GM19455 (cell line): ENCODE data around the gene ZNF148.

ENCODE experiments used
- ATAC-seq: cut with Tn5 transposase; IDR thresholded peaks from one replicate; pipeline ENCODE4 v1.9.1; 2021; ENCODE audit not compliant: unreplicated experiment

ZNF148 gene

GRCh38 chr3:125289429-125289981 lies 85.6 kb downstream of the ZNF148 start:
- no peak for ATAC-seq

DNA sequence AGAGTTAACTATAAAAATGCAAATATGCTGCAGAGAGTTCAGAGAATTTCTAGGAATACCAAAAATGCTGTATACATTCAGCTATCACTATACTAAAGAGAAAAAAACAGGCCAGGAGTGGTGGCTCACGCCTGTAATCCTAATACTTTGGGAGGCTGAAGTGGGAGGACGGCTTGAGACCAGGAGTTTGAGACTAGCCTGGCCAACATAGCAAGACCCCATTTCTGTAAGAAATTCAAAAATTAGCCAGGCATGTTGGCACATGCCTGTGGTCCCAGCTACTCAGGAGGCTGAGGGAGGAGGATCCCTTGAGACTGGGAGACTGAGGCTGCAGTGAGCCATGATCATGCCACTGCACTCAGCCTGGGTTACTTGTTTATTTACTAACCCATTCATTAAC lies 87.9 kb downstream of the ZNF148 start:
- no peak for ATAC-seq

GRCh38 chr3:125281381-125281780 lies 93.7 kb downstream of the ZNF148 start:
- ATAC-seq, result no peak

DNA sequence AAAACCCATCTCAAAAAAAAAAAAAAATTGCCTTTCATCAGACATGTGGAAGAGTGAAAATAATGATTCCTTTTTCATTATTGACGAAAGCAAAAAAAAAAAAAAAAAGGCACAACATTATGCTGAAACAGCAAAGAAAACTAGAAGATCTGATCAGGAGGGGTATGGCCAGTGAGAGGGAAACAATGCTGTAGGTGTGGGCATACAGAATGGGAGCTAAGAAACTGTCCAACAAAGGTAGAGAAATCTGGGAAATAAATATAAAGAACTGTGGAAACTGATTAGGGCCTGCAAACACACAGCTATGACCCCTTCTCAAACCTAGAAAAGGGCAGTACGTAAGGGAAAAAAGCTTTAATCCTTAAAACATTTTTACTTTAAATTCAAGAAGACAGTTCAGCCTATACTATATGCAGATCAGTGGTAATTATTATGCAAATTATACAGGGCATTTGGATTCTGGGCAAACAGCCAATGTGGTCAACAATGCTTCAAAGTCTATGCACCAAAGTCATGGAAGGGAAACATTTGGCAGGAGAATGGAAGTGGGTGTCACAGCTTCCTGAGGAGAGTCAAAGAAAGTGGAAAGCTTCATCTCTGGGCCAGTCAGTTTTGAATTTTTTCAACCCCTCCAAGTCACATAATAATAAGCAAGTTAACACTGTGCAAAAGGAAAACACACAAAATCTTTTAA lies 94.3 kb downstream of the ZNF148 start:
- no peak for ATAC-seq

DNA sequence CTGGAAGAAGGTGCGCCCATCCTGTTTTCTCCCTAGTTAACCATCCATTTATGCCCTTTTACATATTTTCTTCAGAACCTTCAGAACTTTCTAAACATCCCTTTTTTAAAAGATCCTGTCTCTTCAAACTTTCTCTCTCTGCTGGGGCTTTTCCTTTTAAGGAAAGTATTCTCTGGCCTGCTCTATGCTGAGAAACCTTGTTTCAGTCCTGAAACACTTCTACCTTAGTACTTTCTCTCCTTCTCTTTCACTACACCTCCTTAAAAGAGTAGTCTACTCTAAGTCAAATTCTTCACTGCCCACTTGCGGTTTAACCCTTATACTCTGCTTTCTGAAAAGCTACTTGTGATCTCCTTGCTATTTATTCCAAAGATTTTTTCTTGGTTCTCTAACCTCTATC lies 97.0 kb downstream of the ZNF148 start:
- ATAC-seq, result no peak

GRCh38 chr3:125271127-125271526 lies 104.0 kb downstream of the ZNF148 start:
- ATAC-seq, result no peak

DNA sequence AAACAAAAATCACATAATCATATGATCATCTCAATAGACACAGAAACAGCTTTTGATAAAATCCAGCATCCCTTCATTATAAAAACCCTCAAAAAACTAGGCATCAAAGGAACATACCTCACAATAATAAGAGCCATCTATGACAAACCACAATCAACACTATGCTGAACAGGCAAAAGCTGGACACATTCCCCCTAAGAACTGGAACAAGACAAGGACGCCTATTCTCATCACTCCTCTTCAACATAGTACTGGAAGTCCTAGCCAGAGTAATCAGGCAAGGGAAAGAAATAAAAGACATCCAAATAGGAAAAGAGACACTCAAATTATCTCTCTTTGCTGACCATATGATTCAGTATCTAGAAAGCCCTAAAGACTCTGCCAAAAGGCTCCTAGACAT lies 107.7 kb downstream of the ZNF148 start:
- ATAC-seq, result no peak

- ATAC-seq, result no peak
Measured at GRCh38 chr3:125266971-125267370, 108.2 kb downstream of the ZNF148 start.

DNA sequence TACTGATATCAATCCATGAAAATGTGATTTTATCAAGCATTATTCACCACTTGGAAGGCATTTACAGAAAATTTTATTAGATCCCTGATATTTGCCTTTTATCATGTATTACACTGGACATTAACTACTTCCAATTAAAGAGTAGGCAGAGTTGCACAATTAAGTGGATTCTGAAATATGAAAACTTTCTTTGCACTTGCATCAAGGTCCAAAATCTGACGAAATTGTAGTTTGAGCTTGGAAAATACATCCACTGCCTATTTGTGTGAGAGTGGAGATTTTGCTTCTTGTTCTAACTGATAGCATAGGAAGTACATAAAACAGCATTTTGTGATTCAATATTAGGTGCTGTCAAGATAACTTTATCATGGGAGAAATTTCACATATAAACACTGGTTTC lies 113.0 kb downstream of the ZNF148 start:
- ATAC-seq, result no peak

DNA sequence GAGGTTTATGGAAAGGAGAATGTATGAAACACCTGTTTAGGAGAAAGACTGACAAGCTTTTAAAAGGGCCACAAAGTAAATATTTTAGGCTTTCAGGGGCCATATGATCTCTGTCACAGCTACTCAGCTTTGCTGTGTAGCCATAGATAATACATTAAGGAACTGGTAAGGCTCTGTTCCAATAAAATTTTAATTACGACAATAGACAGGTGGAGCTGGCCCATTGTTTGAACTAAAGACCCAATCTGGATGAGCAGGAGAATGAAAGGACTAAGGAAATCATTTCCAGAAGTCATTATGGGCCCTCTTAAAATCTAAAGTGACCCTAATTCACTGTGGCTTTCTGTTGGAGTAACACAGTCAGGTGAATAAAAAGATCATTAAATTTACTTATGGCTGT lies 114.1 kb downstream of the ZNF148 start:
- ATAC-seq, result no peak

DNA sequence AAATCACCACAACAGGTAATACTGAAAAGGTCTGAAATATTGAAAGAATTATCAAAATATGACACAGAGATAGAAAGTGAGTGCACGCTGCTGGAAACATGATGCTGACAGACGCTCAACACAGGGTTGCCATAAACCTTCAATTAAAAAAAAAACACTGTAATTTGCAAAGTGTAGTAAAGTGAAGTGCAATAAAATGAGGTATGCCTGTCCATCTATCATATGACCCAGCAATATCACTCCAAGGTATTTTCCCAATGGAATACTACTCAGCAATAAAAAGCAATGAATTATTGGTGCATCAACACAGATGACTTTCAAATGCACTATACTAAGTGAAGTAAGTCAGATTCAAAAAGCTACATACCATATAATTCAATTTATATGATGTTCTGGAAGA lies 115.0 kb downstream of the ZNF148 start:
- no peak for ATAC-seq

GRCh38 chr3:125257536-125257935 lies 117.6 kb downstream of the ZNF148 start:
- ATAC-seq, result no peak

GRCh38 chr3:125256675-125257074 lies 118.5 kb downstream of the ZNF148 start:
- ATAC-seq, result no peak

DNA sequence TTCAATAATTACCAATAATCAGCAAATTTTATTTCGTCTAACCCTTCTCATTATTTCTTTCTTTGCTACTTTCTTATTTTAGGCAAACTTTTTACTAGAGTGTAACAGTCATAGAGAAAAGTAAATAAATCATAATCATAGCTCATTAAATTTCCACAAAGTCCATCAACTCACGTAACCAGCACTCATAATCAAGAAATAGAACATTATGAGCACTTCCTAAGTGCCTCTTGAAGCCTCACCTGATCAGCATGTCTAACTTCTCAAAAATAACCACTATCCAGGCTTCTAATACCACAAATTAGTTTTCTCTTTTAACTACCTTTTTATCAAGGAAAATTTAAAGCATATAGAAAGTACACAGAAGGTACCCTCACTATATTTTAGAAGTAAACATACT lies 124.2 kb downstream of the ZNF148 start:
- no peak for ATAC-seq

- ATAC-seq, result no peak
Measured at GRCh38 chr3:125246237-125246636, 128.9 kb downstream of the ZNF148 start.

DNA sequence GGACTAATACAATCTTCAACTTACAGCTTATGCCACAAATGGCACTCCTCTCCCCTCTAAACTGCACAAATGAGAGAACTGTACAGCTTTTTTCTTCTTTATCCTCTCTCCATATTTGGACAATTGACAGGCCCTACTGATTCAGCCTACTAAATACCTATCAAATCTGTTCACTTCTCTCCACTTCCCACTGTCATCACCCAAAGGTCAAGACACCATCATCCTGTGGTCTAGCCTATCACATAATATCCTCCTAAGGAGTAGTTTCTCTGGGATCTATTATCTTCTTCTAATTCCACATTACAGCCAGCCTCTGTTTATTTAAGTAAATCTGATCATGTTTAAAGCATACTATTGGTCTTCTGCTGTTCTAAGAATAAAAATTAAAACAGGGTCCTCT lies 129.6 kb downstream of the ZNF148 start:
- no peak for ATAC-seq

- no peak for ATAC-seq
Measured at GRCh38 chr3:125240496-125240895, 134.6 kb downstream of the ZNF148 start.

DNA sequence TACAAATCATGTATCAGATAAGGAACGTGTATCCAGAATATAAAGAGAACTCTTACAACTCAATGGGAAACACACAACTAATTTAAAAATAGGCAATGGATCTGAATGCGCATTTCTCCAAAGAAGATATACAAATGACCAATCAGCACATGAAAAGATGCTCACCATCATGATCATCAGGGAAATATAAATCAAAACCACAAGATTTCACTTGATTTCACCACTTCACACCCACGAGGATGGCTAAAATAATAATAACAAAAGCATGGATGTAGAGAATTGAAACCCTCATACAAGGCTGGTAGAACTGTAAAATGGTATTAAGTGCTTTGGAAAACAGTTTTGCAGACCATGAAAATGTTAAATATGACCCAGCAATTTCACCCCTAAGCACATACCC lies 135.9 kb downstream of the ZNF148 start:
- ATAC-seq, result no peak

DNA sequence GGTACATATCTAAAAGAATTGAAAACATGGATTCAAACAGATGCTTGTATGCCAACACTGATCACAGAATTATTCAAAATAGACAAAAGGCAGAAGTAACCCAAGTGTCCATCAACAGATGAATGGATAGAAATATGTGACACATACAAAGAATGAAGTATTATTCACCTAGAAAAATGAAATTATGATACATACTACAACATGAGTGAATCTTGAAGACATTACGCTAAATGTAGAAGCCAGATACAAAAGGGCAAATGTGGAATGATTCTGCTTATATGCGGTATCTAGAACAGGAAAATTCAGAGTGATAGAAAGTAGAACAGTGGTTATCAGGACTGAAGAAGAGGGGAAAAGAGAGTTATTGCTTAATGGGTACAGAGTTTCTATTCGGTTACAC lies 136.4 kb downstream of the ZNF148 start:
- no peak for ATAC-seq

DNA sequence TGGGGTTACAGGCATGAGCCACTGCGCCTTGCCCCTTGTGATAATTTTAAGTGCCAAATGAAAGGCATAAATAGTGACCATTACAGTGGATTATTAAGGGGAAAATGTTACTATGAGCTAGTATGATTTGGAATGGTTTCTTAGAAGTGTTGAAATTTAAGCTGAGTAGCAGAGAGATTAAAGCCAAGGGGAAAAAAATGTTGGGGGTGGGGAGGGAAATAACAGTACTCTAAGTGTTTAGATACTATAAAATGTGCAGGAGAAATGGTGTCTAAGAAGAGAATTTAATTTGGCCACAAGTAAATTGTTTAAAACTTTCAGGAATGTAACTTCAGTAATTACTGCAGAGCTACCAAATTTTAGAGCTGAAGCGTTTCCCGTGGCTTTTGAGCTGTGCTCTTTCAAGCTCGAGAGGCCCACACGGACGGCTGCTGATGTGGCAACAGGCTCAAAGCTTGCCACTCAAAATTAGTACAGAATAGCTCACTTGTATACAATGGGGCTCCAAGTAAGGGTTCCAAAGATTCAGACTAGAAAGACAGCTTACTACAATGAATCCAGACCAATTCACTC lies 138.7 kb downstream of the ZNF148 start:
- ATAC-seq, result no peak

DNA sequence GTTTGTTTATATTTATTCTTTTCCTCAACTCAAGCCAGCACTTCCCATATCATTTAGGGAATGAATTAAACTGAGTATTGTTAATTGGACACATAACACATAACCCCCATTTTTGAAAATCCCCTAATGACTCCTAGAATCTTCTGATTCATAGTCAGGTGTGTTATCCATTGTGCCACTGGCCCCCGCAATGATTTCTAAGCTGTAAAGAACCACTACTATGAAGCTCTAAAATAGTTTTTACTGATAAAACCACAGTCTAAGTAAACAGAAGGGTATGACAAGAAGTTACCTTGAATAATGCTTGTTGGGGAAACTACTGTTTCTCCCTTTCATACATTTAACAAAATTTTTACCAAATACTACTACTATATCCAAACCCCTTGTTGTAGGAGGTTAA lies 140.3 kb downstream of the ZNF148 start:
- ATAC-seq, result no peak

DNA sequence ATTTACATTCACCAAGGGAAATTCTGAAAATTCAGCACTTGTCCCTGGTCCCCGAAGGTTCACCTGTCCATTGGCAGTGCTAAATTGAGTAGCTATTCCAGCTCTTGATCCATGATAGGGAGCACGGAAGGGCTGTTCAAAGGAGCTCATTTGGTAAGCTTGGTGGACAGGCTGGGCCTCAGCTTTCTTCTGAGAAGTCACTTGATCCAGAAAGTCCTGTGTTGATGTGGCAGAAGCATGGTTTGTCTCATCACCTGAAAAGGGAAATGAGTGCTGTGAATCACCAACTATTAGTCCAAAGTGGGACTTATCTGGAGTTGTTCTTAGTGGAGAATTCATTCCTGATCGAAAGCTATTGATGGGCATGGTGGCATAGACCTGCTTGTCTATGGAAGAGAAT lies 142.7 kb downstream of the ZNF148 start:
- ATAC-seq, result no peak

- ATAC-seq, result no peak
Measured at GRCh38 chr3:125231895-125232294, 143.2 kb downstream of the ZNF148 start.
